H1 (cell line): Measurements from ENCODE around the gene FXYD3. TPM values are rescaled to one million over a fixed set of nuclear protein-coding genes. Genes with fewer than 3 reads are reported as not detected.

ENCODE experiments used
- CTCF ChIA-PET: fragments of 300-600 bp; sonication (Branson Sonifier 250); formaldehyde crosslinking; loops from one replicate; lab custom pipeline; 2021; ENCODE audit not compliant: partially characterized antibody; lab: Charles Lee
- POLR2A ChIA-PET: fragments of 300-600 bp; sonication (Branson Sonifier 250); formaldehyde crosslinking; loops from one replicate; lab custom pipeline; 2021; ENCODE audit warnings: inconsistent platforms; ENCODE audit not compliant: partially characterized antibody; lab: Charles Lee
- DNase-seq, 2 experiments: peaks; one replicate each; pipeline versions ENCODE4 v3.0.0 to v3.0.0-alpha.2; 2010 to 2022; ENCODE audit warnings: low spot score in 2 of 2, low read depth in 1 of 2, mixed read lengths in 1 of 2
- FAIRE-seq: peaks from 2 replicates; lab custom pipeline; 2011; peaks lifted over from hg19 to GRCh38; lab: Jason Lieb, UNC
- H2AFZ ChIP-seq: 2 replicates; pipeline ENCODE4 v1.8.1; 2012; ENCODE audit warnings: low read length, inconsistent platforms
- H2AK5ac ChIP-seq: 2 replicates; pipeline ENCODE4 v1.6.1; 2013; ENCODE audit warnings: low read depth, low read length
- H2BK120ac ChIP-seq: replicated peaks from 2 replicates; pipeline ENCODE3; 2013; ENCODE audit warnings: low read depth, low read length, inconsistent platforms
- H2BK12ac ChIP-seq: 2 replicates; pipeline ENCODE4 v1.6.1; 2013; ENCODE audit warnings: low read depth, low read length
- H2BK15ac ChIP-seq: 2 replicates; pipeline ENCODE4 v1.6.1; 2013; ENCODE audit warnings: low read length
- H2BK20ac ChIP-seq: 2 replicates; pipeline ENCODE4 v1.6.1; 2013; ENCODE audit warnings: low read length
- H2BK5ac ChIP-seq: 2 replicates; pipeline ENCODE4 v1.6.1; 2013; ENCODE audit warnings: low read depth, low read length
- H3K14ac ChIP-seq: 2 replicates; pipeline ENCODE4 v1.6.1; 2013; ENCODE audit warnings: inconsistent platforms; ENCODE audit not compliant: insufficient read length
- H3K18ac ChIP-seq: 2 replicates; pipeline ENCODE4 v1.6.1; 2013; ENCODE audit warnings: low read length; ENCODE audit errors: extremely low read depth
- H3K23ac ChIP-seq: 2 replicates; pipeline ENCODE4 v1.6.1; 2013; ENCODE audit warnings: inconsistent platforms; ENCODE audit not compliant: insufficient read length
- H3K23me2 ChIP-seq: 2 replicates; pipeline ENCODE4 v1.6.1; 2013; ENCODE audit warnings: low read depth, low read length
- H3K27ac ChIP-seq: 2 replicates; pipeline ENCODE4 v1.6.1; 2011; ENCODE audit warnings: low read depth, low read length, inconsistent platforms
- H3K27me3 ChIP-seq, 4 experiments: replicated peaks in 1 of 4; 1 replicate in 1 of 4; 2 replicates in 3 of 4; pipeline versions ENCODE4 v1.6.1 to v1.8.1; 2011 to 2013; ENCODE audit warnings: low read length in 3 of 4, mild to moderate bottlenecking in 3 of 4, inconsistent platforms in 2 of 4, mixed read lengths in 2 of 4, moderate library complexity in 1 of 4; ENCODE audit not compliant: control insufficient read depth in 3 of 4, insufficient read depth in 3 of 4; ENCODE audit errors: extremely low read depth in 1 of 4
- H3K36me3 ChIP-seq, 4 experiments: 2 replicates each; pipeline versions ENCODE4 v1.6.1 to v1.8.1; 2011 to 2013; ENCODE audit warnings: mild to moderate bottlenecking in 4 of 4, low read length in 3 of 4, moderate library complexity in 2 of 4, control low read depth in 1 of 4, inconsistent platforms in 1 of 4; ENCODE audit not compliant: insufficient read depth in 4 of 4, control insufficient read depth in 2 of 4
- H3K4ac ChIP-seq: replicated peaks from 2 replicates; pipeline ENCODE3; 2013; ENCODE audit warnings: low read length, low read depth, mixed read lengths, inconsistent platforms; ENCODE audit not compliant: insufficient read length
- H3K4me1 ChIP-seq, 4 experiments: replicated peaks in 1 of 4; 1 replicate in 1 of 4; 2 replicates in 3 of 4; pipeline versions ENCODE4 v1.6.1 to v1.8.1; 2011 to 2013; ENCODE audit warnings: low read length in 3 of 4, inconsistent platforms in 2 of 4, mixed read lengths in 1 of 4; ENCODE audit not compliant: insufficient read depth in 4 of 4, control insufficient read depth in 3 of 4
- H3K4me2 ChIP-seq, 2 experiments: 2 replicates each; pipeline versions ENCODE4 v1.6.1 to v1.8.1; 2011 to 2013; ENCODE audit warnings: low read depth in 2 of 2, low read length in 2 of 2, control low read depth in 1 of 2, inconsistent platforms in 1 of 2, mild to moderate bottlenecking in 1 of 2; ENCODE audit not compliant: insufficient read depth in 1 of 2
- H3K4me3 ChIP-seq, 4 experiments: fragments of 200-600, 300-600 bp in 1 of 4; sonication (generic), shearing (Covaris generic), sonication (Bioruptor Twin) in 1 of 4; 2 replicates each; pipeline versions ENCODE4 v1.5.1 to v1.8.1; 2011 to 2016; ENCODE audit warnings: low read length in 4 of 4, low read depth in 3 of 4, control low read depth in 2 of 4, inconsistent platforms in 2 of 4, mild to moderate bottlenecking in 2 of 4, mixed read lengths in 1 of 4, moderate library complexity in 1 of 4; ENCODE audit not compliant: insufficient read depth in 2 of 4; ENCODE audit errors: extremely low read depth in 1 of 4
- H3K56ac ChIP-seq: replicated peaks from 2 replicates; pipeline ENCODE3; 2013; ENCODE audit warnings: low read depth, mild to moderate bottlenecking, mixed read lengths, low read length, inconsistent platforms; ENCODE audit not compliant: insufficient read length
- H3K79me1 ChIP-seq: 2 replicates; pipeline ENCODE4 v1.6.1; 2013; ENCODE audit warnings: low read depth, low read length, control low read depth
- H3K79me2 ChIP-seq, 2 experiments: 2 replicates each; pipeline versions ENCODE4 v1.6.1 to v1.8.1; 2012 to 2013; ENCODE audit warnings: low read length in 2 of 2, mild to moderate bottlenecking in 2 of 2, inconsistent platforms in 1 of 2; ENCODE audit not compliant: insufficient read depth in 2 of 2, control insufficient read depth in 1 of 2
- H3K9ac ChIP-seq, 4 experiments: replicated peaks in 1 of 4; 1 replicate in 1 of 4; 2 replicates in 3 of 4; pipeline versions ENCODE4 v1.6.1 to v1.8.1; 2011 to 2013; ENCODE audit warnings: low read depth in 3 of 4, low read length in 3 of 4, control low read depth in 2 of 4, mild to moderate bottlenecking in 2 of 4, moderate library complexity in 2 of 4, inconsistent platforms in 1 of 4; ENCODE audit errors: extremely low read depth in 1 of 4
- H3K9me3 ChIP-seq, 2 experiments: 2 replicates each; pipeline versions ENCODE4 v1.6.1 to v1.8.1; 2012 to 2013; ENCODE audit warnings: mild to moderate bottlenecking in 2 of 2, moderate library complexity in 2 of 2, control low read depth in 1 of 2, inconsistent platforms in 1 of 2, low read depth in 1 of 2, low read length in 1 of 2, mixed read lengths in 1 of 2; ENCODE audit not compliant: insufficient read depth in 2 of 2
- H4K20me1 ChIP-seq, 2 experiments: replicated peaks in 1 of 2; 2 replicates each; pipeline versions ENCODE3 to v1.8.1; 2011 to 2013; ENCODE audit warnings: inconsistent platforms in 2 of 2, low read length in 2 of 2, mild to moderate bottlenecking in 1 of 2; ENCODE audit not compliant: insufficient read depth in 2 of 2, control insufficient read depth in 1 of 2
- H4K5ac ChIP-seq: 2 replicates; pipeline ENCODE4 v1.6.1; 2013; ENCODE audit warnings: low read length, low read depth, mixed read lengths, inconsistent platforms; ENCODE audit not compliant: insufficient read length
- H4K8ac ChIP-seq: 2 replicates; pipeline ENCODE4 v1.8.0; 2013; ENCODE audit warnings: mild to moderate bottlenecking, moderate library complexity, low read length, inconsistent platforms; ENCODE audit not compliant: insufficient read depth; ENCODE audit errors: extremely low read depth
- H4K91ac ChIP-seq: replicated peaks from 2 replicates; pipeline ENCODE3; 2013; ENCODE audit warnings: low read length, mixed read lengths, inconsistent platforms; ENCODE audit not compliant: insufficient read length
- BACH1 ChIP-seq: IDR thresholded peaks from 2 replicates; pipeline ENCODE4 v1.6.1; 2012; ENCODE audit warnings: low read length, improper control_type of control experiment
- E2F6 ChIP-seq: IDR thresholded peaks from 2 replicates; pipeline ENCODE4 v1.6.1; 2012; ENCODE audit warnings: inconsistent platforms
- HDAC2 ChIP-seq, 2 experiments: fragments of 300-600 bp in 1 of 2; sonication (generic) in 1 of 2; IDR thresholded peaks; 2 replicates each; pipeline ENCODE4 v1.6.1; 2011 to 2012; ENCODE audit warnings: low read depth in 2 of 2, low read length in 2 of 2, mild to moderate bottlenecking in 2 of 2, moderate library complexity in 2 of 2, borderline replicate concordance in 1 of 2, inconsistent platforms in 1 of 2
- POU5F1 ChIP-seq: IDR thresholded peaks from 2 replicates; pipeline ENCODE4 v1.6.1; 2011; ENCODE audit warnings: low read depth, mild to moderate bottlenecking, low read length, moderate library complexity
- RBBP5 ChIP-seq: IDR thresholded peaks from 2 replicates; pipeline ENCODE4 v1.7.1; 2012; ENCODE audit warnings: low read depth, mild to moderate bottlenecking, inconsistent platforms, low read length, moderate library complexity, borderline replicate concordance
- RXRA ChIP-seq: IDR thresholded peaks from 2 replicates; pipeline ENCODE4 v1.6.1; 2011; ENCODE audit warnings: low read depth, mild to moderate bottlenecking, low read length, moderate library complexity; ENCODE audit not compliant: insufficient read depth
- SAP30 ChIP-seq: fragments of 300-600 bp; sonication (generic); IDR thresholded peaks from 2 replicates; pipeline ENCODE4 v1.7.1; 2012; ENCODE audit warnings: low read length, moderate library complexity, mild to moderate bottlenecking, inconsistent platforms; ENCODE audit not compliant: insufficient read depth, insufficient replicate concordance
- SIRT6 ChIP-seq: IDR thresholded peaks from one replicate; pipeline ENCODE4 v1.7.1; 2012; ENCODE audit warnings: low read length, inconsistent platforms
- TAF7 ChIP-seq: optimal IDR thresholded peaks from 2 replicates; pipeline ENCODE3; 2011; ENCODE audit warnings: low read depth, mild to moderate bottlenecking, inconsistent platforms, low read length, moderate library complexity, borderline replicate concordance
- TCF12 ChIP-seq: IDR thresholded peaks from 2 replicates; pipeline ENCODE4 v1.6.1; 2011; ENCODE audit warnings: low read depth, mild to moderate bottlenecking, low read length
- YY1 ChIP-seq: IDR thresholded peaks from 2 replicates; pipeline ENCODE4 v1.6.1; 2011; ENCODE audit warnings: low read depth, mild to moderate bottlenecking, low read length
- WGBS, 2 experiments: shearing (Covaris generic) in 1 of 2; methylation state at CpG; one replicate each; pipeline versions ENCODE4 v1.1.6 to v1.1.7; 2013 to 2015; ENCODE audit warnings: low lambda C conversion rate in 2 of 2, mixed read lengths in 2 of 2, inconsistent platforms in 1 of 2, low coverage in 1 of 2, missing lambda C conversion rate in 1 of 2; ENCODE audit not compliant: insufficient replicate concordance in 2 of 2, insufficient coverage in 1 of 2, insufficient read length in 1 of 2; ENCODE audit errors: extremely low coverage in 1 of 2, missing lambda C conversion rate in 1 of 2; 5-methylcytosine and 5-hydroxymethylcytosine counted together
- polyA plus RNA-seq, 7 experiments: library from polyadenylated mRNA; depleted of rRNA in 3 of 7; stranded (reverse) in 5 of 7; unstranded in 2 of 7; fragments of >200 nt in 5 of 7; fragments of 200-250 nt in 2 of 7; gene quantifications; 1 replicate in 5 of 7; 2 replicates in 1 of 7; 4 replicates in 1 of 7; pipeline versions ENCODE4 v1.2.1 to v1.2.3, GENCODE V29; 2011 to 2013; ENCODE audit warnings: missing spikeins in 2 of 7, mixed read lengths in 2 of 7
- total RNA-seq: library from RNA; stranded (reverse); fragmentation: NEBNext Ultra II Directional; extraction: Animal tissue kit (Norgen Biotek cat#: 25700); gene quantifications from 2 replicates; pipeline ENCODE4 v1.2.1, GENCODE V29; 2021

FXYD3 gene
- total and polyA plus RNA-seq, 2 of the 8 experiments (the other 6 are each of a cell fraction or from before 2014, with no cell fraction given) = 0.33 TPM; not detected in 1

- no peak for FAIRE-seq
- DNase-seq = no peak
- Histone ChIP-seq H4K91ac (peak overlapping the region; percentile 99), H2BK12ac (peak overlapping the region; percentile 40; the same call in 1 of the 2 replicates), H3K9me3 (peaks cover 3 to 4% of the 10 kb centered on the region in 2 experiments; a peak in 3 of 4 replicates), H2BK20ac (no peak overlapping the region), H3K79me2 (no peaks in the 10 kb centered on the region), H4K8ac (no peak overlapping the region), H2BK15ac (no peak overlapping the region; the same call in 1 of the 2 replicates), H4K20me1 (no peaks in the 10 kb centered on the region), H3K27ac (peak overlapping the region; percentile 92), H3K4ac (peak overlapping the region; percentile 96), H3K18ac (peak overlapping the region; percentile 89), H3K23me2 (no peaks in the 10 kb centered on the region; the same call in 1 of the 2 replicates), H3K4me2 (peak overlapping the region; percentile 56 to 65), H2BK120ac (peak overlapping the region; percentile 94), H3K9ac (no peak overlapping the region), H3K4me3 (peak overlapping the region in 1 of 4 experiments; percentile 37; a peak in 3 of 8 replicates), H3K4me1 (peaks cover 3 to 13% (median 11%) of the 10 kb centered on the region in 4 experiments), H4K5ac (peak overlapping the region; percentile 63), H2BK5ac (peak overlapping the region; percentile 98; the same call in 1 of the 2 replicates), H3K23ac (no peak overlapping the region), H3K14ac (no peak overlapping the region), H2AK5ac (peak overlapping the region; percentile 20; the same call in 1 of the 2 replicates), H3K36me3 (no peaks in the 10 kb centered on the region), H3K79me1 (no peaks in the 10 kb centered on the region), H3K27me3 (no peaks in the 10 kb centered on the region), H3K56ac (peak overlapping the region; percentile 17), H2AFZ (no peak overlapping the region)
- WGBS, 2 experiments = 56% methylated on average over 10 of the region's 10 CpGs; no CpG with 5 or more reads in 1 of the 2 experiments
- POLR2A ChIA-PET = interaction anchor here (0.6 to 3.0 kb wide), 9 partner anchors 10 to 143 kb away, joined by 3 to 26 read pairs (median 3); no protein-coding TSS in a partner anchor
- CTCF ChIA-PET = interaction anchor here (1.2 to 5.0 kb wide), 15 partner anchors 11 to 156 kb away, joined by 3 to 73 read pairs (median 8); partner anchors contain the start of genes FXYD7 and LGI4
- no peak for TF ChIP-seq TCF12
- no peak for TF ChIP-seq RXRA
- no peak for TF ChIP-seq SAP30
- TF ChIP-seq E2F6 = no peak
- no peak for TF ChIP-seq HDAC2 (IDR thresholded peaks at IDR 0.05; ENCODE audit: borderline replicate concordance in 1 of 2, low read depth in 2 of 2, low read length in 2 of 2)
- no peak for TF ChIP-seq SIRT6
- no peak for TF ChIP-seq POU5F1
- no peak for TF ChIP-seq RBBP5
- TF ChIP-seq BACH1 = no peak
- TF ChIP-seq TAF7 = no peak
- TF ChIP-seq YY1 = no peak; the same call in none of the 2 replicates
Measured at GRCh38 chr19:35068941-35069634, 46.5 kb upstream of the FXYD3 start.
